LHCN-M2 (cell line): ENCODE results near the gene DDX1. TPM values are rescaled to one million over a fixed set of nuclear protein-coding genes. Genes with fewer than 3 reads are reported as not detected.

Source experiments
- DNase-seq: peaks from one replicate; pipeline ENCODE4 v3.0.0-alpha.2; 2012; ENCODE audit warnings: low read depth
- total RNA-seq: library from RNA; depleted of rRNA; stranded (reverse); fragments of >200 nt; gene quantifications from 2 replicates; pipeline ENCODE4 v1.2.3, GENCODE V29; 2014

DDX1 gene
- total RNA-seq, 1 experiment from 2014 or later, result 78.4 TPM

DNA sequence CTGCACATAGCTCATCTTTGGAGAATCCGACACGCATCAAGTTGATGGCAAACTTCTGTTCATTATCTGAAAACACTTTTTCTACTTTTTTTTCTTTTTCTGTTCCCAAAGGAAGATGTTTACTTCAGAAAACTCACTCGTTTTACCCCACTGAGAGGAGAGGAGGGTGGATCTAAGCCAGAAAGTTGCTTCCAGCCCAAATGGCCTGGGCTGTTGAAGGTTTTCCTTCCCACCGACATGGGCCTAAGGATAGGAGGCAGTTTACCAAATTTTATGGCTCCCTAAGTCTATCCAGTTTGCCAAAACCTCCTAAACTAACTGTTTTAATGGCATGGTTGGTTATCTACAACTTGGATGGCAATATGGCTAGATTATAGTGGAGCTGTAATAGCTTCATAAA lies 70.4 kb downstream of the DDX1 start:
- DNase-seq, result no peak

- no peak for DNase-seq
Observed at GRCh38 chr2:15662579-15662978, 70.9 kb downstream of the DDX1 start.

GRCh38 chr2:15663802-15664201 lies 72.1 kb downstream of the DDX1 start:
- DNase-seq, result no peak

GRCh38 chr2:15664273-15665066 lies 72.8 kb downstream of the DDX1 start:
- DNase-seq, result no peak

- no peak for DNase-seq
Observed at GRCh38 chr2:15665067-15665942, 73.6 kb downstream of the DDX1 start.

DNA sequence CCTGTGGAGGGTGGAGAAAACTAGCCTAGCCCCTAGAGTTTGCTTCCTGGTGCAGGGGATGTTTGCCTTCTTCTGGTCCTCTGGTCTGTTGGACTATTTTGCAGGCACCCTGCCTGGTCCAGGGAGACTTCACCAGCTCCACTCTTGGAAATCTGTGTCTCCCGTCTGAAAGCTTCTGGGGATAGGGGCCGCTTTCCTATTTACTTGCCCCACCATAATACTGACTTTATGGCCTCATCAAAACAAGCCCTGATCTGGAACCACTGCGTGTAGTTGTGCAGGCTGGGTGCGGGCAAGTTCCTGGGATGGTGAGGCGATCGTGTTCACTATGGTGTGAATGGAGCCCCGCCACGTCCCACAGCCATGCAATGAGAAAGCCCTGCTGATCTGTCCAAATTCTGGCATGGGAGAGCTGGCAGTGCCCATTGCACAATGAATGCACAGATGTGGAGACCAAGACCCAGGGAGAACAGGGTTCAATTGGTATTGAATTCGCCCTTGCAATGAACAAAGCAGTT lies 74.3 kb downstream of the DDX1 start:
- DNase-seq, result no peak

DNA sequence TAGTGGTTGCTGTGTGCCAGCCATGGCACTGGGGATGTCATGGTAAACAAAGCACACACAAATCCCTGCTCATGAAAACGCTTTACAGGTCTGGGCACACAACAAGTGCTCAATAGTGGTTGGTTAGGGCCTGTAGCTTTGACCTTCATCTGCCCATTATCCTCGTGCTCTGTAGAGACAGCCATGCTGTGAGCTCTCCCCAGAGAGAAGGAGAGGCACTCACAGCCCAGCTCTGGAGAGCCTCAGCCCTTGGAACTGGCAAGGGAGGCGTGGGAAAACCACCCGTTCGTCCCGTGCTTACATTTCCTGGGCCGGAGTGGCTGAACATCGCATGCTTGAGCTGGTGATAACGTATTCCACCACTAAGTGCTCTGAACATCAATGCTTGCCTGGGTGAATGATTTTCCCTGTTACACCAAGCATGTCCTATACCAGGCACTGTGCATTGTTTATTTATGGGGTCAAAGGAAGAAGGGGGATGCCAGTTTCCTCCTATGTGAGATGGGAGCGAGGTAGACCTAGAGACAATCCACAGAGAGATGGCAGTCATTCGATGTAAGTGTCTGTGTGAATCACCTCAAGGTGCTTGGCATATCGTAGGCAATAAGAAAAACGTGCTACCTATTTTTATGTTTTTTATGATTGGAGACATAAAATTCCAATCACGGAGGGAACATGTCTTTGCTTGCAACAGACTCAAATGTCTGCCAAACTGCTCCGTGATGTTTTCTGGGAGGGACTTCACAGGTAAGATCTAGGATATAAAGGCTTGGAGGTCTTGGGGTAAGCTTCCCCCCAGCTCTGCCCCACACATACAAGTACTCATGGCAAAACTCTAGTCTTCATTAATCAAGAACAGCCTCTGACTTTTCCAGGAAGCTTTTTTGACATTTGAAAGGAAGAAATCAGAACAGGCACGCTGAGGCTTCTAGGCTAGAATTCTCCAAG lies 75.5 kb downstream of the DDX1 start:
- DNase-seq, result no peak

GRCh38 chr2:15667809-15668556 lies 76.3 kb downstream of the DDX1 start:
- DNase-seq, result peak; percentile 11

- DNase-seq, result no peak
Observed at GRCh38 chr2:15668611-15669305, 77.1 kb downstream of the DDX1 start.

DNA sequence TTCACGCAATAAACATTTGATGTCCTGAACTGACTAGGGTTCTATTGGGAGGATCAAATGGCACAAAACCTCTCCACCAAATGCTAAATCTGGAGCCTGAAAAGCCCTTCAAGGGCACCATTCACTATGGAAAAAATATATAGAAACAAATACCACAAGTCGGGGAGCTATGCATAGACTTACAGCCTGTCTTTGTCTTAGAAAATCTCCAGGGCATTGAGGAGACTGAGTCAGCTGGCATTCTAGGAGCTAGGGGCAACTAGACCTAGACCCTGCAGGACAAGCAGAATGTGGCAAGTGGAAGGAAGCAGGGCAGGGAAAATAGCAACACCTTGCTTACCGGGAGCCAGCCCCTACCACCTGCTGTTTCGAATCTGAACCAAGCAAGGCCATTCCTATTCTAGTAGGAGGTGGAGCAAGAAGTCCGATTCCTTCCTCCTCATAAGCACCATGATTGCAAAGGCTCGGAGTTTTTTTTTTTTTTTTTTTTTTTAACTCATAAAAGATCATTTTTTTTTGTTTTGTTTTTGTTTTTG lies 77.8 kb downstream of the DDX1 start:
- DNase-seq, result no peak

- no peak for DNase-seq
Observed at GRCh38 chr2:15670469-15670868, 78.8 kb downstream of the DDX1 start.

DNA sequence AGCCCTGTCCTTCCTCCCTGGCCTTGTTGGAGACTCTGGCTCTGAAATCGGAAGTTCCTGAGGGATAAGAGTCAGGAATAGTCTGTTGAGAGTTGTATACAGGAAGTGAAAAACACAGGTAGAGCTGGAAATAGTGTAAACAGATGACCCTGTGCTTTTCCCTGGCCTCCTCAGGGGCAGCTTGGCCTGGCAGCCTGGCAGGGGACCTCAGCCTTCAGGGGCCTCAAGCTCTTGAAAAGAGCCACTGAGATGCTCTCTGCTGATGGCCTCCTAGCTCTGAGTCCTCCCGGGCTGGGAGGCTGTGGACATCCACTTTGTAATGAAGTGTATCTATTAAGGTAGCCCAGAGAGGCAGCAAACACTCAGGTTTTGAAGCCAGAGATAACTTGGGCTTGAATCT lies 79.3 kb downstream of the DDX1 start:
- DNase-seq, result no peak

DNA sequence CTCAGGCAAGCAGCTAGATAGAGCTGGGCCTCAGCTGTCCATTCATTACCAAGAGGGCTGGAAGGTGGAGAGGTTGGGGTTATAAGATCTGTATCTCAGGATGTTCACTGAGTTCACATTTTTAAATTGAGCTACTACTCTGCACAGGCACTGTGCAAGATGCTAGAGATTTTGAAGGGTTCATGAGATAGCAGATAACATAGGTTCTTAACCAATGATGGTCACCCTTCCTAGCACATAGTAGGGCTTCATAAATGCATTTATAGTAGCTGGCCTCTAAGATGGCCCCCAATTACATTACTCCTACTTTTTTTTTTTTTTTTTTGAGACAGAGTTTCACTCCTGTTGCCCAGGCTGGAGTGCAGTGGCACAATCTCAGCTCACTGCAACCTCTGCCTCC lies 79.7 kb downstream of the DDX1 start:
- DNase-seq, result no peak

DNA sequence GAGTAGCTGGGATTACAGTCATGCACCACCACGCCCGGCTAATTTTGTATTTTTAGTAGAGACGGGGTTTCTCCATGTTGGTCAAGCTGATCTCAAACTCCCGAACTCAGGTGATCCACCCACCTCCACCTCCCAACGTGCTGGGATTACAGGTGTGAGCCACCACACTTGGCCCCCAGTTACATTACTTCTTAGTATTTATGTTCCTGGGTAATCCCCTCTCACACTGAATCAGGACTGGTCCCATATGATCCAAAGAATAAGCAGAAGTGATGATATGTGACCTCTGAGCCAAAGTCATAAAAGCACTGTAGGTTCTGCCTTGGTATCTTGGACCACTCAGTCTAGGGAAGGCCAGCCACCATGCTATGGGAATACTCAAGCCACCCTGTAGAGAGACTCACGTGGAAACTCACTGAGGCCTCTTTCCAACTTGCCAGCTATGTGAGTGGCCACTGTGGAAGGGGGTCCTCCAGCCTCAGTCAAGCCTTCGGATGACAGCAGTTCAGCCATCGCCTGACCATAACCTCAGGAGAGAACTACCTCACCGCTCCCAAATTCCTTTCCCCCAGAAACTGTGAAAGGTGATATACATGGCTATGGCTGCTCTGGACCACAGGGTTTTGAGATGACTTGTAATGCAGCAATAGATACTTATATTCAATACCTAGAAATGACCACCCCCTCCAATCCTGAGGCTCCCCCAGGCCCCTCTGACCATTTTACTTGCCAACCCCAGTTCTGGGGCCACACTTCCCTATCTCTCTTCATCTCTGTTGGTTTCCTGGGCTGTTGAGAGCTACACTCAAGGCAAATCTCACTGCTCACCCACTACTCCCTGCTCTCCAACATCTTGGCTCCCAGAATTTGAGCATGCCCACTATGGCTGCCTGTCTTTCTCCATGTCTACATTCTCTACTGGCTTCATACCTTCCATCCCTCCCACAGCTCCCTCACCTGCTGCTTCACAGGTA lies 80.5 kb downstream of the DDX1 start:
- DNase-seq, result no peak

DNA sequence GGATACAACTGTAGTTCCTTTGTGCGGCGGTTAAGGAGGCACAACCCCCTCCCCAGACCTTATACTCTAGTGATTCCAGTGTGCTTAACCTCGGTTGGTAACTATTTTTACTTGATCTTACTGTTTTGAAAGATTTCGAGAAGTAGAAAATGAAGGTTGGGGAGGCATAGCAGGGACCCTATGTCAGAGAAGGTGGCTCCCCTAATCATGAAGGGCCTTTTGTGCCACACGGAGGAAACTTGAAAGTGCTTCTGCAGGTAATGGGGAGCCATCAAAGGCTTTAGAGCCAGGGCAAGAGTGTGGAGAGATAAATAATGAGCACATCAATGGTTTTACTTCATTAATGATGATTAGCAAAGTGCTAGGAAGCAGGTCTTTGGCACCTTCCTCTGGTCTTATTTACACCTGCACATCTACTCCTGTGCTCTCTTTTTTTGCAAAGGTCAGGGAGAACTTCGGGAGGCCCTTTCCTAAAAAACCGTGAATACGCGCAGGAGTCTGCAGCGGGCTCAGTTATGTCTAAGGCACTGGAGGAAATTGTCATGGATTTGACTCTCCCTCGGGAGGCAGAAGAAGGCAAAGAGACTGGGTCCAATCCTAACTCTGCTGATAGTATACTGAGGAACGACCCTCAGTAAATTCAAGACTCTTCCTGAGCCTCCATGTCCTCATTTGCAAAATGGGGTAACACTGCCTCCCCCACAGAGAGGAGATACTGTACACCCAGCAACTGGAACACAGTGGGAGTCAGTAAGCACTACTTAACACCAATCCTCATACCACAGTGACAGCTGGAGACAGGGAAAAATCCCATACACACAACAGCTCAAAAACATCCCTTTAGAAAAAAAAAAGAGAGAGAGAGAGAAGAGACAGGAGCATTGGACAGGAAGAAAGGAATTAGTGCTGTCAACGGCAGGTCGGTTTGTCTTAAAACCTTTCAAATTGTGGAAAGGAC lies 81.6 kb downstream of the DDX1 start:
- DNase-seq, result no peak

DNA sequence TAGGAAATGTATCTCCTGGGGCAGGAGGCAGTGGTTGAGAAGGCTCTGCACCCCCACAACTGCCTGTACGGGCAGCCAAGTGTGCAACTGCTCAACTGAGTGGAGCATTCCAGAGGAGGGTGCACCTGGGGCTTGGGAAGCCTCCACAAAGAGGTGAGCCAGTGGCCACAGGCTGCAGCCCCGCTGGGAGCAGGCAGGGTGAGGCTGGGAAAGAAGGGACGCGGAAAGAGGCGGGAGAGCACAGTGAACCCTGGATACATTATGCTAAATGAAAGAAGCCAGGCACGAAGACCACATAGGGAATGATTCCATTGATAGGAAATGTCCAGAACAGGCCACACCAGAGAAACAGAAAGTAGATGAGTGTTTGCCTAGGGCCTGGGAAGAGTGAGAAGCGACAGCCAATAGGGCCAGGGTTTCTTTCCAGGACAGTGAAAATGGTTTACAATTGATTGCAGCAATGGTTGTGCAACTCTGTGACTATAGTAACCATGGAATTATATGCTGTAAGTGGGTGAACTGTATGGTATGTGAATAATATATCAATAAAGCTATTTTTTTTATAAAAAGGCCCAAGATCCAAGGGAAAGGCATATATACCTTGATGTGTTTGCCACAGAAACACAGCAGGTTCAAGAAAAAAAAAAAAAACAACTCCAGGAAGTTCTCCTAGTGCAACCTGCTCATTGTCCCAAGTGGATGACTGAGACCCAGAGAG lies 82.4 kb downstream of the DDX1 start:
- DNase-seq, result no peak
